ENCODE results near the gene RANBP17.

RANBP17 gene

DNA sequence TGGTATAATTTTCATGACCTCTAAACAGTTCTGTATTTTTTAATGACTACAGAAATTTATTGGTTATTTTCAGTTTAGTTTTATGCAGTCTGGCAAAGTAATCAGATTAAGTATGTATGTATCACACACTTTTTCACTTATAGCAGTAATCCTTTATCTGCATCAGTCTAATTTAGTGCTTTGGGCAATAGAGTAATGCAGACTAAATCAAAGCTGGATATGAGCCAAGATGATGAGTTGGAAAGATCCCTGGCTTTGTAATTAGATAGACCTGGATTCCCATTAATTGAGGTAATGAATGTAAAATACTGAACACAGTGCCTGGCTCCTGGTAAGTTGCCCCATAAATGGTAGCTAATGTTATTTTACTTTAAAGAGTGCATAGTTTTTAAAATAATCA lies 231.8 kb downstream of the RANBP17 start:
- DNase-seq (ENCODE audit: low read depth), result no peak

DNA sequence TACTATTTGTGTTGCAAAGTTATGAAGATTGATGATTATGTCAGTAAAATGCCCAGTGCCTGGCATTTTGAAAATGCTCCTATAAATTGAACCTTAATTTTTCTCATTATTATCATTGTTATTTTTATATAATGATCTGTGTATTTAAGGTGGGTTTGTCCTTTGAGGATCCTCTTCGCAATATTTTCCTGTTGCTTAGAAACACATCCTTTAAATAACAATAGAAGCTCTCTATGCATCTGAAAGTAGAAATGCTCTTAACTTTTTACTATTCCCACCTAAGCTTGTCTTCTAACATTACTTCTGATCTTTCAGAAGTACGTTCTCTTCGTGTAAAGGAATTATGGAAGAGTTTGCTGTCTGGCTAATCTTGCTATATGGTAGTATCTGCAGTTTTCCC lies 232.5 kb downstream of the RANBP17 start:
- no peak for DNase-seq (ENCODE audit: low read depth)

DNA sequence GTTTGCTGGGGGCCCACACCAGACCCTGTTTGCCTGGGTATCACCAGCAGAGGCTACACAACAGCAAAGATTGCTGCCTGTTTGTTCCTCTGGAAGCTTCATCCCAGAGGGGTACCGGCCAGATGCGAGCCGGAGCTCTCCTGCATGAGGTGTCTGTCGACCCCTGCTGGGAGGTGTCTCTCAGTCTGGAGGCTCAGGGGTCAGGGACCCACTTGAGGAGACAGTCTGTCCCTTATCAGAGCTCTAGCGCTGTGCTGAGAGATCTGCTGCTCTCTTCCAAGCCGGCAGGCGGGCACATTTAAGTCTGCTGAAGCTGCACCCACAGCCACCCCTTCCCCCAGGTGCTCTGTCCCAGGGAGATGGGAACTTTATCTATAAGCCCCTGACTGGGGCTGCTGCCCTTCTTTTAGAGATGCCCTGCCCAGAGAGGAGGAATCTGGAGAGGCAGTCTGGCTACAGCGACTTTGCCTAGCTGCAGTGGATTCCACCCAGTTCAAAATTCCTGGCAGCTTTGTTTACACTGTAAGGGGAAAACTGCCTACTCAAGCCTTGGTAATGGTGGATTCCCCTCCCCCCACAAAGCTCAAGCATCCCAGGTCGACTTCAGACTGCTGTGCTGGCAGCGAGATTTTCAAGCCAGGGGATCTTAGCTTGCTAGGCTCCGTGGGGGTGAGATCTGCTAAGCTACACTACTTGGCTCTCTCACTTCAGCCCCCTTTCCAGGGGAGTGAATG lies 241.2 kb downstream of the RANBP17 start:
- DNase-seq (ENCODE audit: low read depth), result no peak

DNA sequence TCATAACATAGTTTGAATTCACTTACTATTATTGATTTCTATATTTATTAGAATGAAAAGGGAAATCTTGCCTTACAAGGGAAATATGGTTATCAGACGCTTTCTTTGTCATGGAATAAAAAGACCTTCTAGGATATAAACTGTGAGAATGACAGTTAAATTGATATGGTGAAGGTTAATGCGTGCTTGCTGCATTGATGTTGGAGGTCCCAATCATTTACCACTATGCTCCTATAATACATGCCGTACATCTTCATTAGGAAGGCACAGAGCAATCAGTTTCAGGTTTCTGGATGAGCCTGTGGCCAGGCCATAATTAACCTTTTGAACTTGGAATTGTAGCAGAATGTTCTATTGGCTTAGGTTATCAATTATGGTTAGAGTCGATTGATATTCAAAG lies 245.9 kb downstream of the RANBP17 start:
- DNase-seq (ENCODE audit: low read depth), result no peak

DNA sequence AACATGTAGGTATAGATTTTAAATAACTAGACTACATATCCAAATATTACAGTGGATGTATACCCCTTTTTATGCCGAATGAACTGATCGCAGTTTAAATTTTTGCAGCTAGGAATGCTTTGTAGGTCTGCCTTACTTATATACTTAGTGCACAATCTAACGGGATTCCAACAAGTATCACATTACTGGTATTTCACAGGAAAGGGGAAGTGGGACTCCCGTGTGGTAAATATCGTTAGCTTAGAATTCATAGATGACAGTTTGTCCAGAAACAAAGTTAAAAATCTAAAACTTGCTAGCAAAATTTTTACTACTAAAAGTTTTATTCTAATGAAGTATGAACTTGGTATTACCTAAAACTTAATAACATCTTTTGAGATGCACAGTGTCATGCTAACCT lies 253.7 kb downstream of the RANBP17 start:
- DNase-seq (ENCODE audit: low read depth), result no peak

DNA sequence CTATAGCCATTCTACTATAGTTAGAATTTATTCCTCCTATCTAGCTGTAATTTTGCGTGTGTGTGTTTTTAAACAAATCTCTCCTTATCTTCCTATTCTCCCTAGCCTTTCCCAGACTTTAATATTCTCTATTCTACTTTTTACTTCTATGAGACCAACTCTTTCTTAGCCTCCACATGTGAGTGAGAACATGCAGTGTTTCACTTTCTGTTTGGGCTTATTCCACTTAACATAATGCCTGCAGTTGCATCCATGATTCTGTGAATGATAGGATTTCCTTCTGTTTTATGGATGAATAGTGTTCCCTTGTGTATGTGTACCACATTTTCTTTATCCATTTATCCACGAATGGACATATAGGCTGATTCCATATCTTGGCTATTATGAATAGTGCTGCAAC lies 254.9 kb downstream of the RANBP17 start:
- no peak for DNase-seq (ENCODE audit: low read depth)

DNA sequence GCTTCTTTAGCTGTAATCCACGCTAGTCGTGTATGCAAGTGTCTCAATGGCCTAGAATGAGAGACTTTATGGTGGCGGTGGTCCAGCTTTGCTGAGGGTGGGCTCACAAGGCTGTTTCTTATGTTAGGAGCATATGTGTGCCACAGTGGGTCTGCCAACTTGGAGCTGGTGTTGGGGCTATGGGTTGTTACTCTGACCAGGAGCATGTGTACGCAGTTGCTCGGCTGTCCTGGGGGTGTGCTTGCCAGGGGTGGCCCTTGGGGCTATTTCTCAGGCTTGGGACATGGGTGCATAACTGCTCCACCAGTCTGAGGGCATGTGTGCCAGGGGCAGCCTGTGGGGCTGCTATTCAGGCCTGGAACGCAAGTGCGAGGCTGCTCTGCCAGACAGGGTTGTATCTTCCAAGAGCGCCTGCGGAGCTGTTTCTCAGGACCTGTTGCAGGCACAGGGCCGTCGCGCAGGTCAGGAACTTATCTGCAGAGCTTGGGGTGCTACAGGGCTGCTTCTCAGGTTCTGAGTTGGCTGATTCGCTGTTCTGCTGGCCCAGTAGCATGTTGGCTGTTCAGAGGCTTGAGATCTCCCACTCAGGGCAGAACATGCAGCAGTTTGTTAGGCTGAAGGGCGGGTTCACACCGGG lies 259.3 kb downstream of the RANBP17 start:
- no peak for DNase-seq (ENCODE audit: low read depth)

DNA sequence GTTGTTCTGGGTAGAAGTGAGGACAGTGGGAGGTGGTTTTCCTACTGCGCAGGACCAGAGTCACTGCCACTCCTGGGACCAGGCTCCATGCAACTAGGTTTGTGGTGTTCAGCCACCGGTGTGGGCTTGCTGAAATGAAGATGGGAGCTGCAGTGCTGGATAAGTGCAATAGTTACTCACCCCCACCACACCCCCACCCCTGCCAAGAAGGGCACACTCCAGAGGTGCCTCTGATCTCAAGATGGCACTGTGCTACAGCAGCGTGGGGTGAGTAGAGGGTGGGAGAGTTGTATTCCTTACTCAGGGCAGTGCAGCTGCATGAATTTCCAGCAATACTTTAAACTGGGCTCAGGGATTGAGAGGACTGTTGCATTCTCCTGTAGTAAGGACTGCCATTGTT lies 259.8 kb downstream of the RANBP17 start:
- DNase-seq (ENCODE audit: low read depth), result no peak

DNA sequence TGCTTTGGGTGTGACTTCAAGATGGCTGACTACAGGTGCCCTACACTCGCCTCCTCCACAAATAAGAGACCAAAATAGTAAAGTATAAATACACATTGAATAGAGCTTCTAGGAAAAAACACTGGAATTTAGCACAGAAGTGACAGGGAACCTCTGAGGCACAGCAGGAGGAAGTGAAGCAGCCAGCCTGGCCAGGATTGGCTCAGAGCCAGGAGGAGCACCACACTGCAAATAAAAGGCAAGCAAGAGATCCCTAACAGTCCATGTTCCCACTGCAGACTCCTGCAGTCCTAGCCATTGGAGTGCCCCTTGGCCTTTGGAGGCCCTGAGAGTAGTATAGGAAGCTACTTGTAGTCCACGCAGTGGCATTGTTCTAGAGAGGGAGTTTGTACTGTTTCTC lies 260.6 kb downstream of the RANBP17 start:
- no peak for DNase-seq (ENCODE audit: low read depth)

DNA sequence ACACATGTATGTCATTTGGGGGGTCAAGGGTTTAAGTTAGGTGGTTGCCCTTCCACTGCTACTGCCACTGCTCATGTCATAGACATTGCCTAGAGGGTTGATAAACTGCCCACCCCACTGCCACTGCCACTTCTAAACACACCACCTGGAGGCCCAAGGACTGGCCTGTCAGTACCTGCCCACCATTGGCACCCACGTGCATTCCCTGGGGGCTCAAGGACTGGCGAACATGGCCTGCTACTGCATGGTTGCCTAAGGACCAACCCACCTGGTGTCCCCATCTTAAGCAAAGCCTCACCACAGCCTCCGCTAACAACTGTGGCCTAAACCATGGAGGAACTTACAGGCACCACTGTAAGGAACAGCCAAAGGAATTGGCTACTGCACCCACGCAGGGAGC lies 261.6 kb downstream of the RANBP17 start:
- DNase-seq (ENCODE audit: low read depth), result no peak

DNA sequence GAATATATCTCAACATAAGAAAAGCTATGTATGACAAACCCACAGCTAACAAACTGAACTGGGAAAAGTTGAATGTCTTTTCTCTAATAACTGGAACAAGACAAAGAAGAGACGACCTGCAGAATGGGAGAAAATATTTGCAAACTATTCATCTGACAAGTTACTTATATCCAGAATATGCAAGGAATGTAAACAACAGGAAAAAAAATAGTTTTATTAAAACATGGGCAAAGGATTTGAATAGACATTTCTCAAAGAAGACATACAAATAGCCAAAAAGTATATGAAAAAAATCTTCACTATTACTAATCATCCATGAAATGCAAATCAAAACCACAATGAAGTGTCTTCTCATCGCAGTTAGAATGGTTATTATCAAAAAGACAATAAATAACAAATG lies 265.5 kb downstream of the RANBP17 start:
- no peak for DNase-seq (ENCODE audit: low read depth)

DNA sequence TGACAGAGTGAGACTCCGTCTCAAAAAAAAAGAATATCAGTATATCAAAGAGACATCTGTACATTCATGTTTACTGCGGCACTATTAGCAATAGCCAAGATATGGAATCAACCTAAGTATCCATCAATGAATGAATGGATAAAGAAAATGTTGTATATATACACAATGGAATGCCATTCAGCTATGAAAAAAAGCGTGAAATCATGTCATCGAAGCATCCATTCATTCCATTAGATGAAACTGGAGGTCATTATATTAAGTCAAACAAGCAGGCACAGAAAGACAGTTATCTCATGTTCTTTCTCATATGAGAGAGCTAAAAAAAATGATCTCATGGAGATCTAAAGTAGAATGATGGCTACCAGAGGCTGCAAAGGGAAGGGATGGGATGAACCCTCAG lies 266.3 kb downstream of the RANBP17 start:
- DNase-seq (ENCODE audit: low read depth), result no peak

DNA sequence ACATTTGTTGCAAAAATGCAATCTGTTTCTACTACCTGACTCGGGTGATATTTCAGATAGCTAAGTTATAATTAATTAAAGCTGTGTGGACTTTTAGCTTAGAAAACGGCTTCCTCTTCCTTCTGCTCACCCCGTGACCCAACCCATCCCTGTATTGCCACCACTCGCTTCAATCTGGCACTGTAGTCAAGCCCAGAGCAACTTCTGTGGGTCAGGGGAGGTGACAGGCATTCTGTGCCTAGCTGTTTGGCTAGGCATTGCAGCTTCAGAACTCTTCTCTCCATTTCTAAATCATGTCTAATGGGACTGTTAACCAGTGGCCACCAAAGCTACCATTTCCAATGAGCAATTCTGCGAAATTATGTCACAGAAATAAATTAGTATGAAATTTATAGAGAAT lies 267.5 kb downstream of the RANBP17 start:
- no peak for DNase-seq (ENCODE audit: low read depth)

DNA sequence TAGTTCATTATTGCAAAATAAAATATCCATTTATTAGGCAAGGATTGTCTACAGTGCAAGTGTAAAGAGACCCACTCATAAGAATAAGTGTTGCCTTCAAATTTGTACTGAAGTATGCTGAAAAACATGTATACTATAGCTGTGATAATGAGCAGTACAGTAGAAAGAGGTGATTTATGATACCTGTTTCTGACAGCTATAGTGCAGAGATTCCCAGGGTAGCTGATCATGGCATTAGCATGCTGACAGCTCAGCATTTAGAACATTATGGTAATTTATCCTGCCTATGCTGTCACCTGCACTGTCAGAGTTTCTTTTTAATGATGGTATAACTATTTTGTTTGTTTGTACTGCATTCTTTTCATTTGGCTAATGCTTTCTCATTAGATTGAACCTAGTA lies 269.7 kb downstream of the RANBP17 start:
- DNase-seq (ENCODE audit: low read depth), result no peak

DNA sequence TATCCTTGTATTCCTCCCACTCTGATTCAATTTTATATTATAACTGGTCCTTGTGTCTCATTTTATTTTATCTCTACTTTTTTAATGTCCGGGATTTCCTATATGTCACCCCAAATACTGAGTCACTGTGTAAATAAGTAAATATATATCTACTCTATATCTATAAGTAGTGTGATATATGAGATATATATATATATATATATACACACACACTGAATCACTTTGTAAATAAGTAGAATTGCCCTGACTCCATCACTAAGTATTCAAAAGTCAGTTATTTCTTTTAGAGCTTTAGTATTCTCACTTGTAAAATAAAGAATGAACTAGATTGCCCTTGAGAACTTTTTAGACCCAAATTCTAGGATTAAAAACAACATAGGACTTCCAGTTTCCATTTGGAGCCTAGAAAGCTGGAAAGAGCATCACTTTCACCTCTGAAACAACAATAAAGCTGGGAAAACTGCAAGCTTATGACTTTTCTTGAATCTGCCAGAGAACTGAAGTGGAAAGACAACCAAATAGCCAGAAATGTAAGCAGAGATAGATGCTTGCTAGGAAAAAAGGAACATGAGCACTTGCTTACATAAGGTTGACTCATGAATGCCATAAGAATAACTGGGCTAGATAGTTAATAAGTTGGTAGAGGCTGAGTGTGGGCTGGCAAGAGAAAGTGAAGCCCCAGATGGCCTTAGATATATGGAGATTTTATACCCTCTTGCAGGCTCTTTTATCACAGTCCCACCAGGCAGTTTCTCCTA lies 276.1 kb downstream of the RANBP17 start:
- DNase-seq (ENCODE audit: low read depth), result no peak

DNA sequence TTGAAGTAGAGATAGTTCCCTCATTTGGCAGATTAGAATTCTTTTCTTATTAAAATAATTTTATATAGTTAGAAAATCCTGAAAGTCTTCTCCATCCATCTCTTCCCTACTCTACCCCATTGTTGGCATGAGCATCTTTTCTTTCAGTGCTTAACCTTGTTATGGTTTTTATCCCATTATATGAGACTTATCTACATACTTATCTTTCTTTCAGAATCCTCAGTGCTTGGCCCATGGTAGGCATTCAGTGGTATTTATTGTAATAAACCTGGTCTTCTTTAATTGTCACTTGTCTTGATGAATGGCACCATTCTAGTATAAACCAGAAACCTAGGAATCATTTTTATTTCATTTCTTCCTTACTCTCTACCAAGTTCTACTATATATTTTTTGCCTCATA lies 277.4 kb downstream of the RANBP17 start:
- no peak for DNase-seq (ENCODE audit: low read depth)

DNA sequence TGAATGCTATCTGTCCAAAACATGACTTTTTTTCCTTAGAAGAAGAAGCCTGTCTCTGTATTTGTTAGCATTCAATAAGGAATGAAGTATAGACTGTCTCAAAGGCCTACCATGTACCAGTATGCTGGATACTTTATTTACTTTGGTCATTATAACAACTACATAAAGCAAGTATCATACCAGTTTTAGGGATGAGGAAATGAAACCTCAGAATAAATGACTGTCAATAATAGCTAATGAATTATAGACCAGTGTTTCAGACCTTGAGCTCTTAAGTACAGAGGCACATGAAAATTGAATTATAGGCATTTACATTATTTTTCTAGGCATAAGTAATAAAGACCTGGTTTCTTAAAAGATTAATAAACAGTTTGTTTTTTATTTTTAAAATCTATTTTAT lies 280.8 kb downstream of the RANBP17 start:
- DNase-seq (ENCODE audit: low read depth), result no peak

DNA sequence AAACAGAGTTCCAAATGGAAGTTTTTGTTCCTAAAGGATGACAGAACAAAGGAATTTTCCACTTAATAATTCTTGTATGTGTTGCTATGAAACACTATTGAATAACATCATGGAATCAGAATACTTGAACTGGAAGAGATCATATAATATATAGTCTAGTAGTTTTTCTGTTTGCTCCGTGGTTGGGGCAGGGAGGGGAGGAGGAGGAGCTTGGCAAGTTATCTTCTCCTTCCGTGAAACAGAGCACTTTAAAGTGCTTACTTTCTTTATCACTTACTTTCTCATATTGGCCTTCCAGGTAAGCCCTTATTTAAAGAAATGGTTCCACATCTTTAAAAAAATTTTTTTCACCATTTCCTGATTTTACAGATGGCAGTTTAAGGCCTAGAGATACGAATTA lies 281.4 kb downstream of the RANBP17 start:
- DNase-seq (ENCODE audit: low read depth), result no peak

DNA sequence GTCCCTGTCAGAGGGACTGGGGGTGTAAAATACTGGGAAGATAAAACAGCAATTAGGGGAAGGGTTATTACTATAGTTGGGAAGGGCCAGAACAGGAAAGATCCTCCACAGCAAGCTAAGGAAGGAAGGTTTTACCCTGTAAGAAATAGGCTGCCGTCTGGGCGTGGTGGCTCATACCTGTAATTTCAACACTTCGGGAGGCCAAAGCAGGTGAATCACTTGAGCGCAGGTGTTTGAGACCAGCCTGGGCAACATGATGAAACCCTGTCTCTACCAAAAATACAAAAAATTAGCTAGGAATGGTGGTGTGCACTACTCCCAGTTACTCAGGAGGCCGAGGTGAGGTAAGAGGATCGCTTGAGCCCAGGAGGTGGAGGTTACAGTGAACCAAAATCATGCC lies 282.1 kb downstream of the RANBP17 start:
- DNase-seq (ENCODE audit: low read depth), result no peak

DNA sequence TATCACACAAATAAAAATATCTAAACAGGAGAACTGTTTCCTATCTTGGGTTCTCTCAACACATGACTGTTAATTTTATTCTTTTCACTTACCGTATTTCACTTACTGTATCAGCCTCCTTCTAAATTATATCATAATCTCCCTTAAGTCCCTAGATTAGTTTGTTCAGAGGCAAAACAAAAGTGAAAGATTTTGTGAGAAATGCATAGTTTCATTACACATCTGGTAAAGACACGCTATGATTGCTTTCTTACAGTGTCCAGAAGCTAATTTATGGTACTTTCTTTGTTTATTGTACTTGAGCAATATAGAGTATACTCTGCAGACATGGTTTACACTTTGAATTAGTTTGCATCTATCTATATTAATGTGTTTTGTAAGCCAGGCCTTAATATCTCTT lies 287.5 kb downstream of the RANBP17 start:
- DNase-seq (ENCODE audit: low read depth), result no peak

DNA sequence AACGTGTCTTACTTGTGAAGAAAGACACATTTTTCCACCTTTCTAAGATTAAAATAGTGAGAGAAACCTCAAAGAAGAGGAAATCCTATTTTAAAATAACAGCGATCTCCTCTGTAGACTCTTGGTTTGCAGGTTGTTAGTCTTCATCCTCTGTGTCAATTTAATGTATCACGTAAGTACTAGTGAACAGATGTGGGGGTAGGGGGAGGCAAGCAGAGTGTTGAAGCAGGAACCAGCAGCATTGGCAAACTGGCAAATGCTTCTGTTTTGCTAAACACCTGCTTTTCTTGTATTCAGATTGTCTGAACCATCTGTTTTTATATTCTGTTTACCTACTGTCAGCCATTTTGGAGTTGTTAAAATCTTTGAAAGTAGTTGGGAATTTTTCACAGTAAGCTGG lies 288.0 kb downstream of the RANBP17 start:
- no peak for DNase-seq (ENCODE audit: low read depth)

DNA sequence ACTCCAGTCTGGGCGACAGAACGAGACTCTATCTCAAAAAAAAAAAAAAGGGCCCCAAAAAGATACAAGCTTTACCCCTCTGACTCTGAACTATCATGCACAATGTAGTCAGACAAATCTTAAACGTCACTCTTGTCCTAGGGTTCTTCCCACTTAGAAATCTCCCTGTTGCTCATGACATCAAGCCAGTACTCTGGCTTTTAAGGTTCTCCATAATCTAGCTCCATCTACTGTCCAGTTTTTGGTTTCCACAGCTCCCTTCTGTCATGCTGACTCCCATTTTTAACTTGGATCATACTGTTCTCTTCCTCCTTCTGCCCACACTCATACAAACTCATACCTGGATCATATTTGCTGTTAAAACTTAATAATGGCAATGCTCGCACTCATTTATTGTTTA lies 290.6 kb downstream of the RANBP17 start:
- no peak for DNase-seq (ENCODE audit: low read depth)

DNA sequence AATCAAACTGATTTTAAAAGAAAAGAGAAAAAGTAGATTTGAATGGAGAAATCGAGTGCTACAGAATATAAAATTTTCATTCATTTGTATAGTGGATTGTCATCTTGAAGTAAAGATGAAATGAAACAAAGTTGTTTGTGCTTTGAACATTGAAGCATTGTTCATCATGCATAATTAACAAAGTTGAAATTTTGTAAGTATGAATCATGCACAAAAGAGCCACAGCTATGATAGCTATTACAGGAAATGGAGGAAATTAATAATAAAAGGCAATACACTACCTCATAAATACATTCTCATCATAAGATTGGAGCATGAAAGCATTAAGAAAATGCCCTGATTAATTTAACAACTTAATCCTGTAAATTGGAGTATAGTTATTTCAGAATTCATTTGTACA lies 293.8 kb downstream of the RANBP17 start:
- no peak for DNase-seq (ENCODE audit: low read depth)
